HEK293 (cell line): ENCODE results near the gene RLF.

ENCODE experiments used
- CTCF ChIP-seq: fragments of 450-650 bp; formaldehyde crosslinking; IDR thresholded peaks from 2 replicates; pipeline ENCODE4 v1.5.1; 2016; ENCODE audit warnings: missing biosample characterization, missing genetic modification characterization
- PRDM4 ChIP-seq: fragments of 450-650 bp; formaldehyde crosslinking; IDR thresholded peaks from 2 replicates; pipeline ENCODE4 v1.5.1; 2017; ENCODE audit warnings: missing biosample characterization, missing genetic modification characterization
- RBAK ChIP-seq: fragments of 450-650 bp; formaldehyde crosslinking; IDR thresholded peaks from 2 replicates; pipeline ENCODE4 v1.5.1; 2016; ENCODE audit warnings: missing biosample characterization, missing genetic modification characterization
- SCRT1 ChIP-seq: fragments of 450-650 bp; formaldehyde crosslinking; IDR thresholded peaks from 2 replicates; pipeline ENCODE4 v1.5.1; 2016; ENCODE audit warnings: missing biosample characterization, missing genetic modification characterization, borderline replicate concordance
- WT1 ChIP-seq: fragments of 450-650 bp; formaldehyde crosslinking; IDR thresholded peaks from 2 replicates; pipeline ENCODE4 v1.5.1; 2016; ENCODE audit warnings: missing biosample characterization, missing genetic modification characterization
- YY1 ChIP-seq: fragments of 450-650 bp; formaldehyde crosslinking; IDR thresholded peaks from 2 replicates; pipeline ENCODE4 v1.5.1; 2018; ENCODE audit warnings: missing biosample characterization, missing genetic modification characterization

- TF ChIP-seq CTCF = no peak
- no peak for TF ChIP-seq PRDM4 (tag by site-specific recombination)
- no peak for TF ChIP-seq SCRT1
- TF ChIP-seq RBAK (tag by site-specific recombination) = no peak
- no peak for TF ChIP-seq WT1 (tag by site-specific recombination)
- no peak for TF ChIP-seq YY1 (tag by site-specific recombination)
Measured at GRCh38 chr1:40167317-40167716, 6.1 kb downstream of the RLF start.
